ENCODE measurements around the gene OR10A2.
"Not testable (repeated sequence)": the region's sequence is repeated elsewhere in the genome, so short reads cannot be mapped to it uniquely, and the experiment has no call there.

Gene OR10A2

GRCh38 chr11:6888830-6889229, 26.0 kb downstream of the OR10A2 start:
- DNase-seq = no peak

GRCh38 chr11:6889835-6890234, 27.0 kb downstream of the OR10A2 start:
- no peak for DNase-seq

- no peak for DNase-seq
Measured at GRCh38 chr11:6892400-6892799, 29.5 kb downstream of the OR10A2 start, which contains the start of gene OR2D2. OR2D2 (minus strand) TSS chr11:6892500; CDS start chr11:6892500, 0 bp downstream.

GRCh38 chr11:6894097-6894496, 31.2 kb downstream of the OR10A2 start:
- no peak for DNase-seq

GRCh38 chr11:6895010-6895409, 32.2 kb downstream of the OR10A2 start:
- DNase-seq = no peak

- no peak for DNase-seq
Measured at GRCh38 chr11:6898911-6899310, 36.1 kb downstream of the OR10A2 start.

GRCh38 chr11:6900327-6900999, 37.6 kb downstream of the OR10A2 start:
- DNase-seq = no peak

- not testable (repeated sequence) for DNase-seq
Measured at GRCh38 chr11:6904804-6905203, 41.9 kb downstream of the OR10A2 start.

GRCh38 chr11:6911378-6911777, 48.5 kb downstream of the OR10A2 start:
- no peak for DNase-seq

GRCh38 chr11:6911948-6912347, 49.1 kb downstream of the OR10A2 start:
- no peak for DNase-seq

- no peak for DNase-seq
Measured at GRCh38 chr11:6919698-6920097, 56.8 kb downstream of the OR10A2 start.

- DNase-seq = no peak
Measured at GRCh38 chr11:6920702-6921101, 57.8 kb downstream of the OR10A2 start, which contains the start of gene OR2D3. OR2D3 (plus strand) TSS chr11:6921002; CDS start chr11:6921002, 0 bp downstream.
